ENCODE data around the gene SSUH2.
"Not testable (repeated sequence)": the region's sequence is repeated elsewhere in the genome, so short reads cannot be mapped to it uniquely, and the experiment has no call there.

The SSUH2 gene

GRCh38 chr3:8659242-8659641 is 14.6 kb upstream of the SSUH2 start:
- in situ Hi-C loops (cut with MboI; ENCODE audit: low sequenced_read_pairs): no loop called here

- in situ Hi-C loops (cut with MboI; ENCODE audit: low sequenced_read_pairs): no loop called here
Observed at GRCh38 chr3:8658306-8659212, 14.0 kb upstream of the SSUH2 start.

- in situ Hi-C loops (cut with MboI; ENCODE audit: low sequenced_read_pairs): no loop called here
Observed at GRCh38 chr3:8657804-8658305, 13.3 kb upstream of the SSUH2 start.

GRCh38 chr3:8656240-8656639 is 11.6 kb upstream of the SSUH2 start:
- in situ Hi-C loops (cut with MboI; ENCODE audit: low sequenced_read_pairs): no loop called here

- in situ Hi-C loops (cut with MboI; ENCODE audit: low sequenced_read_pairs): no loop called here
Observed at GRCh38 chr3:8655387-8655835, 10.8 kb upstream of the SSUH2 start.

GRCh38 chr3:8654572-8655329 is 10.2 kb upstream of the SSUH2 start:
- in situ Hi-C loops (cut with MboI; ENCODE audit: low sequenced_read_pairs): not testable (repeated sequence)

- in situ Hi-C loops (cut with MboI; ENCODE audit: low sequenced_read_pairs): no loop called here
Observed at GRCh38 chr3:8653800-8654408, 9.3 kb upstream of the SSUH2 start.

- in situ Hi-C loops (cut with MboI; ENCODE audit: low sequenced_read_pairs): no loop called here
Observed at GRCh38 chr3:8652324-8652987, 7.9 kb upstream of the SSUH2 start.

- in situ Hi-C loops (cut with MboI; ENCODE audit: low sequenced_read_pairs): no loop called here
Observed at GRCh38 chr3:8651418-8652323, 7.1 kb upstream of the SSUH2 start.

- in situ Hi-C loops (cut with MboI; ENCODE audit: low sequenced_read_pairs): no loop called here
Observed at GRCh38 chr3:8650583-8651416, 6.2 kb upstream of the SSUH2 start.

GRCh38 chr3:8649757-8650156 is 5.2 kb upstream of the SSUH2 start:
- in situ Hi-C loops (cut with MboI; ENCODE audit: low sequenced_read_pairs): no loop called here

- in situ Hi-C loops (cut with MboI; ENCODE audit: low sequenced_read_pairs): no loop called here
Observed at GRCh38 chr3:8648909-8649741, 4.5 kb upstream of the SSUH2 start.

GRCh38 chr3:8647137-8647985 is 2.8 kb upstream of the SSUH2 start:
- in situ Hi-C loops (cut with MboI; ENCODE audit: low sequenced_read_pairs): no loop called here

- in situ Hi-C loops (cut with MboI; ENCODE audit: low sequenced_read_pairs): no loop called here
Observed at GRCh38 chr3:8646313-8646938, 1.8 kb upstream of the SSUH2 start.

GRCh38 chr3:8645712-8646111 is 1.1 kb upstream of the SSUH2 start:
- in situ Hi-C loops (cut with MboI; ENCODE audit: low sequenced_read_pairs): no loop called here

GRCh38 chr3:8643693-8644365 is 769 bp downstream of the SSUH2 start:
- in situ Hi-C loops (cut with MboI; ENCODE audit: low sequenced_read_pairs): no loop called here
